Upper lobe of right lung (tissue), 1 donor: ENCODE measurements around the gene BCAT1. TPM values are rescaled to one million over a fixed set of nuclear protein-coding genes. Genes with fewer than 3 reads are reported as not detected.

ENCODE experiments used
- ATAC-seq: fragments of 200-7000 bp; cut with Tn5 transposase; one replicate; pipeline ENCODE4 v1.9.1; 2020; ENCODE audit warnings: mild to moderate bottlenecking, moderate library complexity
- DNase-seq: peaks from one replicate; pipeline ENCODE4 v3.0.0-alpha.2; 2020
- H3K27ac ChIP-seq: fragments of 200-600 bp; one replicate; pipeline ENCODE4 v1.8.0; 2022
- H3K27me3 ChIP-seq: fragments of 200-600 bp; one replicate; pipeline ENCODE4 v1.8.0; 2022; ENCODE audit warnings: mild to moderate bottlenecking
- H3K36me3 ChIP-seq: fragments of 200-600 bp; one replicate; pipeline ENCODE4 v1.8.0; 2022
- H3K4me1 ChIP-seq: fragments of 200-600 bp; one replicate; pipeline ENCODE4 v1.8.0; 2022
- H3K4me3 ChIP-seq: fragments of 200-600 bp; one replicate; pipeline ENCODE4 v1.8.0; 2022; ENCODE audit warnings: mild to moderate bottlenecking
- H3K9me3 ChIP-seq: fragments of 200-600 bp; one replicate; pipeline ENCODE4 v1.8.0; 2022
- CTCF ChIP-seq: fragments of 200-600 bp; IDR thresholded peaks from one replicate; pipeline ENCODE4 v1.8.0; 2022; ENCODE audit warnings: antibody characterized with exemption
- intact Hi-C: fragments of 100-400 bp; cut with DNase I; formaldehyde crosslinking; loops from one replicate; pipeline ENCODE4 v1.11.0; 2022
- total RNA-seq: library from RNA; stranded (reverse); fragmentation: NEBNext Ultra II Directional; extraction: Animal tissue kit (Norgen Biotek cat#: 25700); gene quantifications from one replicate; pipeline ENCODE4 v1.2.1, GENCODE V29; 2021
- donor health status: DM: no; HTN: yes; CAD: no; lungs with severe emphysema.

BCAT1 gene
- total RNA-seq, 1 donor from 2014 or later = 82.5 TPM

GRCh38 chr12:24890048-24890803 lies 58.7 kb downstream of the BCAT1 start:
- Histone ChIP-seq H3K4me1 (peaks cover 7% of the 10 kb centered on the region), H3K27ac (no peak overlapping the region), H3K9me3 (no peaks in the 10 kb centered on the region), H3K36me3 (no peaks in the 10 kb centered on the region), H3K4me3 (no peak overlapping the region), H3K27me3 (no peaks in the 10 kb centered on the region)
- DNase-seq (no peak), ATAC-seq (no peak)
- TF ChIP-seq CTCF = no peak
- intact Hi-C loops = no loop called here

GRCh38 chr12:24889411-24889810 lies 59.5 kb downstream of the BCAT1 start:
- DNase-seq (no peak), ATAC-seq (no peak)
- Histone ChIP-seq H3K9me3 (no peaks in the 10 kb centered on the region), H3K27me3 (no peaks in the 10 kb centered on the region), H3K36me3 (no peaks in the 10 kb centered on the region), H3K27ac (no peak overlapping the region), H3K4me1 (peaks cover 4% of the 10 kb centered on the region), H3K4me3 (no peak overlapping the region)
- intact Hi-C loops = no loop called here
- no peak for TF ChIP-seq CTCF

GRCh38 chr12:24888813-24889212 lies 60.1 kb downstream of the BCAT1 start:
- H3K27ac ChIP-seq = no peak overlapping the region
- no peaks in the 10 kb centered on the region for H3K27me3 ChIP-seq
- DNase-seq (no peak), ATAC-seq (no peak)
- H3K36me3 ChIP-seq = no peaks in the 10 kb centered on the region
- no peak overlapping the region for H3K4me3 ChIP-seq
- intact Hi-C loops = no loop called here
- H3K9me3 ChIP-seq = no peaks in the 10 kb centered on the region
- no peaks in the 10 kb centered on the region for H3K4me1 ChIP-seq
- TF ChIP-seq CTCF = no peak

- Histone ChIP-seq H3K4me1 (no peaks in the 10 kb centered on the region), H3K36me3 (no peaks in the 10 kb centered on the region), H3K27me3 (no peaks in the 10 kb centered on the region), H3K9me3 (no peaks in the 10 kb centered on the region), H3K4me3 (no peak overlapping the region), H3K27ac (no peak overlapping the region)
- TF ChIP-seq CTCF = no peak
- intact Hi-C loops = no loop called here
- ATAC-seq (no peak), DNase-seq (no peak)
Measured at GRCh38 chr12:24884911-24885310, 64.0 kb downstream of the BCAT1 start.

- DNase-seq (no peak), ATAC-seq (no peak)
- H3K9me3 ChIP-seq = no peaks in the 10 kb centered on the region
- no peak for TF ChIP-seq CTCF
- H3K36me3 ChIP-seq = no peaks in the 10 kb centered on the region
- no peaks in the 10 kb centered on the region for H3K4me1 ChIP-seq
- H3K4me3 ChIP-seq = no peak overlapping the region
- H3K27me3 ChIP-seq = no peaks in the 10 kb centered on the region
- H3K27ac ChIP-seq = no peak overlapping the region
- intact Hi-C loops = no loop called here
Measured at GRCh38 chr12:24881724-24882371, 67.1 kb downstream of the BCAT1 start.
